GM18508 (cell line): ENCODE data around the gene POLD1.
"Not testable (repeated sequence)": the region's sequence is repeated elsewhere in the genome, so short reads cannot be mapped to it uniquely, and the experiment has no call there.

ENCODE experiments used
- ATAC-seq: cut with Tn5 transposase; IDR thresholded peaks from one replicate; pipeline ENCODE4 v1.9.1; 2021; ENCODE audit warnings: moderate number of reproducible peaks; ENCODE audit not compliant: insufficient read depth, unreplicated experiment

Gene POLD1

DNA sequence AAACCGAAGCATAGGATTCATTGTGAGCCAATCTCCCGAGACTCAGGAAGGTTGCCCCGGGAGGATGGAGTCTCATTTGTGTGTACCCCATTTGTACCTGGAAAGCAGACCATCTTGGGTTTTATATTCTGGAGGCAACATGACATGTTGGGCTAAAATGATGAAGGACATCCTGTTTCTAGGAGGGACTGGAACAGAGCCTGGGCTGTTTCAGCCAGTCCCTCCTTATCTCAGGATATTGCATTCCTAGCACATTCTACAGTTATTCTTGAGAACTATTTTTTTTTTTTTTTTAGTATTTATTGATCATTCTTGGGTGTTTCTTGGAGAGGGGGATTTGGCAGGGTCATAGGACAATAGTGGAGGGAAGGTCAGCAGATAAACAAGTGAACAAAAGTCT is 6.1 kb downstream of the POLD1 start:
- ATAC-seq = not testable (repeated sequence)

DNA sequence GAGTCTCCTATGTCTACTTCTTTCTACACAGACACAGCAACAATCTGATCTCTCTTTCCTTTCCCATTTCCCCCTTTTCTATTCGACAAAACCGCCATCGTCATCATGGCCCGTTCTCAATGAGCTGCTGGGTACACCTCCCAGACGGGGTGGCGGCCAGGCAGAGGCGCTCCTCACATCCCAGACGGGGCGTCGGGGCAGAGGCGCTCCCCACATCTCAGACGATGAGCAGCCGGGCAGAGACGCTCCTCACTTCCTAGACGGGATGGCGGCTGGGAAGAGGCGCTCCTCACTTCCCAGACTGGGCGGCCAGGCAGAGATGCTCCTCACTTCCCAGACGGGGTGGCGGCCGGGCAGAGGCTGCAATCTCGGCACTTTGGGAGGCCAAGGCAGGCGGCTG is 6.8 kb downstream of the POLD1 start:
- not testable (repeated sequence) for ATAC-seq

- ATAC-seq = no peak
Observed at GRCh38 chr19:50392759-50393158, 8.6 kb downstream of the POLD1 start.

DNA sequence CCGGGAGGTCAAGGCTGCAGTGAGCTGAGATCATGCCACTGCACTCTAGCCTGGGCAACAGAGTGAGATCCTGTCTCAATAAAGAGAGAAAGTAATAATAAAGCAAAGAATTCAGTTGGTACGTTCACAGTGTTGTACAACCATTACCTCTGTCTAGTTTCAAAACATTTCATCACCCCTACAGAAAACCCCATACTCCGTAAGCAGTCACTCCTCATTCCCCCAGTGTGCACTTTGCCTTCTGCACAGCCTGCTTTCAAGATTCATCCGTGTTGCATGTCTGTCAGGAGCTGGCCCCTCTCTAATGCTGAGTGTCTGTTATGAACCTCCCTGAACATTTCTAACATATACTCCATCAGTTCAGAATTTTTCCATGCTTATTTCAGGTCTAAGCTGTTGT is 9.4 kb downstream of the POLD1 start:
- no peak for ATAC-seq

GRCh38 chr19:50394017-50394416 is 9.9 kb downstream of the POLD1 start:
- no peak for ATAC-seq

DNA sequence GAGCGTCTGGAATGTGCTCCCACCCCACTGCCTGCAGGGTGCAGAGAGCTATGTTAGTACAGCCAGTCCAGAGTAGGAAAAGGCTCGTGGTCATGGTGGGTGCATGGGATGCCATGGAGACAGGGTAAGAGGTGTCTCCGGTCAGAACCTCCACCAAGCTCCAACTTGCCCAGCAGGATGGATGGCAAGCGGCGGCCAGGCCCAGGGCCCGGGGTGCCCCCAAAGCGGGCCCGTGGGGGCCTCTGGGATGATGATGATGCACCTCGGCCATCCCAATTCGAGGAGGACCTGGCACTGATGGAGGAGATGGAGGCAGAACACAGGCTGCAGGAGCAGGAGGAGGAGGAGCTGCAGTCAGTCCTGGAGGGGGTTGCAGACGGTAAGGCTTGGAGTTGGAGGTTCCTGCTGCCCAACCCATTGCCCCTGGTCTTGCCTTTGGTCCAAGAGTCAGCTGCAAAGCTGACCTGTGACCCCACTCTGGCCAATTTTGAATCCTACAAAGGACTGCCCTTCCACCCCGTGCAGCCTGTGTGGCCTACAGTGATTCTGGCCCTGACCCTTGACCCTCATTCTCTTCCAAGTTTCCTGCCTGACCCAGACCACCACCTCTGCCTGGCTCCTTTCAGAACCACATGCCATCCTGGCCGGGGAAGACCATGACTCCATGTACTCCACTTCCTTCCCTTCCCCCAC is 14.7 kb downstream of the POLD1 start:
- ATAC-seq = no peak

DNA sequence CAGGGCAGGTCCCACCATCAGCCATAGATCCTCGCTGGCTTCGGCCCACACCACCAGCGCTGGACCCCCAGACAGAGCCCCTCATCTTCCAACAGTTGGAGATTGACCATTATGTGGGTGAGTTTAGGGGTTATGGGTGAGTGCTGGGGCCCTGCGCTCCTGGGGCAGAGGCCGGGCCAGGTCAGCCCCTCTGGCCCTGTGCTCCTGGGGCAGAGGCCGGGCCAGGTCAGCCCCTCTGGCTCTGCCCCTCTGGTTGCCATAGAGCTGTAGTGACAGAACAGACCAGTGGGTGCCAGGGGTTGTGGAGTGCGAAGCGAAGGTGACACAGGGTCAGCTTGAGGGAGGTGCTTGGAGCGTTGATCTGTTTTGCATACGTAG is 15.2 kb downstream of the POLD1 start:
- no peak for ATAC-seq

GRCh38 chr19:50401605-50402450 is 17.7 kb downstream of the POLD1 start:
- ATAC-seq = no peak

- ATAC-seq = no peak
Observed at GRCh38 chr19:50402544-50403301, 18.6 kb downstream of the POLD1 start.

DNA sequence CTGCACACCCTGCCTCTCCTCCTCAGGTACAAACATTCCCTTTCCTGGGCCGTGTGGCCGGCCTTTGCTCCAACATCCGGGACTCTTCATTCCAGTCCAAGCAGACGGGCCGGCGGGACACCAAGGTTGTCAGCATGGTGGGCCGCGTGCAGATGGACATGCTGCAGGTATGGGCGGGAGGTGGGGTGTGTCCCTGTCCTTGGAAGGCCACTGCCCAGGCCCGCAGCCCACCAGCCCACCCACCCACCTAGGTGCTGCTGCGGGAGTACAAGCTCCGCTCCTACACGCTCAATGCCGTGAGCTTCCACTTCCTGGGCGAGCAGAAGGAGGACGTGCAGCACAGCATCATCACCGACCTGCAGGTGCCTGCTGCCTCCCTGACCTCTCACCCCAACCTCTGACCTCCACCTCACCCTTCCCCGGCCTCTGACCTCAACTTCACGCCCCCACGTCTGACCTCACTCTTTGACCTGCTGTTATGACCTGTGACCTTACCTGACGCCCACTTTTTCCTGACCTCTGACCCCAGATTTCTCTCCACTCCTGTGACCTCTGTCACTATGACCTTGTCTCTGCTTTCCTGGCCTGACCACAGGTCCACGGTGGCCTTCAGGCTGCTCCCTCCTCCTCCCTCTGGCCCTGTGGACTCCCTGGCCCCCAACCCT is 22.1 kb downstream of the POLD1 start:
- ATAC-seq = no peak

DNA sequence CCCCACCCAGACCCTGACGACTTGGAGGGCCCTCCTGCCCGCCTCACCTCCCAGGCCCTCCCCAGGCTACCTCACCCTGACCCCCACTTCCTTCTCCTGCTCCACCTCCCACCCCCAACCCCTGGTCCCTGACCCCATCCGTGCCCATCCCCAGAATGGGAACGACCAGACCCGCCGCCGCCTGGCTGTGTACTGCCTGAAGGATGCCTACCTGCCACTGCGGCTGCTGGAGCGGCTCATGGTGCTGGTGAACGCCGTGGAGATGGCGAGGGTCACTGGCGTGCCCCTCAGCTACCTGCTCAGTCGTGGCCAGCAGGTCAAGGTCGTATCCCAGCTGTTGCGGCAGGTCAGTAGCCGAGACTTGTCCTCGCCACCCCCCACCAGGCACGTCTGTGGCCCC is 22.7 kb downstream of the POLD1 start:
- no peak for ATAC-seq

DNA sequence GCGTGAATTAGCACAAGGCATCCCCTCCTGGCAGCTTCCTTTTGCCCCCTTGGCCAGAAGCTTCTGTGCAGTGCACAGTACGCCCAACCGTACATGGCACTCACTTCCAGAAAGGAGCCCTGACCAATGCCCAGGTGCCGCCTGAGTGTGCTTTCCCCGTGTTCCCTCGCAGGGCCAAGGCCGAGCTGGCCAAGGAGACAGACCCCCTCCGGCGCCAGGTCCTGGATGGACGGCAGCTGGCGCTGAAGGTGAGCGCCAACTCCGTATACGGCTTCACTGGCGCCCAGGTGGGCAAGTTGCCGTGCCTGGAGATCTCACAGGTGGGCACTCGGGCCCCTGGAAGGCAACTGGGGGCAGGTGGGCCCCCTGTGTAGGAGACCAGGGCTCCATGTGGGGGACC is 25.2 kb downstream of the POLD1 start:
- no peak for ATAC-seq

GRCh38 chr19:50410109-50410508 is 26.0 kb downstream of the POLD1 start:
- ATAC-seq = no peak

DNA sequence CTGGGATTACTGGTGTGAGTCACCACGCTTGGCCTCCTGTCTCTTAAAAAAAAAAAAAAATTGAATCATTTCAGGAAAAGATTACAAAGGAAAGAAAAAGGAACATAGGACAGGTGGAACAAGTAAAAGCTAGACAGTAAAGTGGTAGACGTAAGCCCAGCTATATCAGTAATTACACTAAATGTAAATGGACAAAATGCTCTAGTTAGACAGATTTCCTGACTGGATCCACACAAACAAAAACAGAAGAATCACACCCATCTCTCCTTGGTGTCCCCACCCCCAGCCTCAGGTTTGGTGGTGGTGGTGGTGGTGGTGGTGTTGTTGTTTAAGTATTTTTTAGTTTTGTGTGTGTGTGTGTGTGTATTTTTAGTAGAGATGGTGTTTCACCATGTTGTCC is 28.3 kb downstream of the POLD1 start:
- no peak for ATAC-seq

DNA sequence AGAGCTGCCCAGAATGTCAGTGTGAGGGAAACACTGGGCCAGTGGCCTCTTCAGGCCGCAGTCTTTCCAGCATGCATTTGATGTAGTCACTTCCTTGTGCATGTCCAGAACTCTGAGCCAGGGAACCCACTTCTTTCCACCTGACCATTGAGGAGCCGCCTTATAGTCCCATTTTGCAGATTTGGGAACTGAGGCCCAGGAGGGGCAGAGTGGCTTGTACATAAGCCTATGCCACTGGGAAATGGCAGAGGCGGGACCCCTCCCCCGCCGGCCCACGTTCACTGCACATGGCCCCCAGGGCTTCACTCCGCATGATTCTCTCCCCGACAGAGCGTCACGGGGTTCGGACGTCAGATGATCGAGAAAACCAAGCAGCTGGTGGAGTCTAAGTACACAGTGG is 28.9 kb downstream of the POLD1 start:
- no peak for ATAC-seq

- no peak for ATAC-seq
Observed at GRCh38 chr19:50413531-50413930, 29.4 kb downstream of the POLD1 start.

DNA sequence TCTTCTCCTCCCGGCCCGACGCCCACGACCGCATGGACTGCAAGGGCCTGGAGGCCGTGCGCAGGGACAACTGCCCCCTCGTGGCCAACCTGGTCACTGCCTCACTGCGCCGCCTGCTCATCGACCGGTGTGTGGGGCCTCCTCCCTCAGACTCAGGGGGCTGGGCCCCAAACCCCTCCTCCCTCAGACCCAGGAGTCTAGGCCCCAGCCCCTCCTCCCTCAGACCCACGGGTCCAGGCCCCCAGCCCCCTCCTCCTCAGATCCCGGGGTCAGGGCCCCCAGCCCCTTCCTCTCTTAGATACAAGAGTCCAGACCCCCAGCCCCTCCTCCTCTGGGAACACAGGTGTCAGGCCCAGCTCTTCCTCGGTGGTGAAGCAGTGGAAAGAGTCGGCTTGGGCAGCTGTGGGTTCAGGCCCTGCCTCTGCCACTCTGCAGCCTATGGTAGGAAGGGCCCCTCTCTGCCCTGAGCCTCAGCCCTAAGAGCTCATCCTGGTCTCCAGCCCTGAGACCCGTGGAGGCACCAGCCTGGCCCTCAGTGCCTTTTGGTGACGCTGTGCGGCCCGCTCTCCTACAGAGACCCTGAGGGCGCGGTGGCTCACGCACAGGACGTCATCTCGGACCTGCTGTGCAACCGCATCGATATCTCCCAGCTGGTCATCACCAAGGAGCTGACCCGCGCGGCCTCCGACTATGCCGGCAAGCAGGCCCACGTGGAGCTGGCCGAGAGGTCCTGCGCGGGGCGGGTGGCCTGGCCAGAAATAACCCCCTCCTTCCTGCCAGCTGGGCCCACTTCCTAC is 30.9 kb downstream of the POLD1 start:
- no peak for ATAC-seq

- ATAC-seq = no peak
Observed at GRCh38 chr19:50415661-50416033, 31.5 kb downstream of the POLD1 start.

GRCh38 chr19:50416034-50416977 is 32.2 kb downstream of the POLD1 start:
- no peak for ATAC-seq
